ENCODE results near the gene FLAD1. TPM values are rescaled to one million over a fixed set of nuclear protein-coding genes. Genes with fewer than 3 reads are reported as not detected.

FLAD1 gene
- total and polyA plus RNA-seq, 2 of the 8 experiments (the other 6 are each of a cell fraction or from before 2014, with no cell fraction given): 104 to 143 TPM

DNA sequence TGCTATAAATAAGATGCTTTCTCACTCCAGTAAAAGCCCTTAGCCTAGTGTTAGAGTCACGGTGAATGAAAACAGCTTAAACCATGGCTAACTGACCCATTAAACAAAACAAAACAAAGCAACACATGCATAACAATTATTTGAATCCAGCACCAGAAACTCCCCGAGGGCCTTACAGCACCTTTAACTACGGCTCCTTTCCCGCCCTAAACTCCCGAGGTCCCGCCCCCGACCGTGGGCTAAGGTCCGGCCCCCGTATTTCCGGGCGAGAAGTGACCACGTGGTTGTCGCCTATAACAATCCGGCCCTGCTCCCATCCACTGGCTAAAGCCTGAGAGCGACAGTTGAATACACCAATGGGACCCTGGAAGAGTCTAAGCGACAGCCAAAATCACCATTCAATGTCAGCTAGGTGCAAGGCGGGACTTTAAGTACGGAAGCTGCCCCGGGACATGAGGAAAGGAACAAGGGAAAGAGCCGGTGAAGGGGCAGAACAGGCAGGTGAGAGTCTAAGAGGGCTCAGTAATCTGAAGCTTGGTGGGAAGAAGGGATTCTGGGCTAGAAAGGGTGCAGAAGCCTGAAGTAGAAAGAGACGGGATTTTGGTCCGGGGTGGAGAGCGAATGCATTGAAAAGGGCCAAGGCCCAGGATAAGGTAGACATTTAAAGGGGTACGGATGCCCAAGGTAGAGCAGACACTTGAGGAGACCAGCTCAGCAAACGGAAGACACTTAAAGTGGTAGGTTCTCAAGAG, at the start of gene FLAD1 (continued):
- TF ChIP-seq SUZ12 (IDR thresholded peaks at IDR 0.05; ENCODE audit: low read length): no peak
- TF ChIP-seq RBBP5 (IDR thresholded peaks at IDR 0.05; ENCODE audit: borderline replicate concordance, low read depth, low read length): no peak

Measured in H1 (cell line).